Loucy (cell line): Measurements from ENCODE around the gene KCNMA1.

Source experiments
- H2AFZ ChIP-seq: fragments of 200-600 bp; sonication (generic); 2 replicates; pipeline ENCODE4 v1.6.0; 2016; ENCODE audit warnings: antibody characterized with exemption, mild to moderate bottlenecking, low read length, moderate library complexity
- H3F3A ChIP-seq: fragments of 200-600 bp; 2 replicates; pipeline ENCODE4 v1.6.0; 2016; ENCODE audit warnings: antibody characterized with exemption, low read depth, mild to moderate bottlenecking
- H3K27me3 ChIP-seq: fragments of 200-600 bp; sonication (generic); 2 replicates; pipeline ENCODE4 v1.6.1; 2014; ENCODE audit warnings: low read length, mild to moderate bottlenecking; ENCODE audit not compliant: insufficient read depth, poor library complexity, severe bottlenecking
- H3K36me3 ChIP-seq: fragments of 200-600 bp; sonication (generic); 2 replicates; pipeline ENCODE4 v1.6.1; 2016; ENCODE audit warnings: low read length; ENCODE audit not compliant: insufficient read depth
- H3K4me1 ChIP-seq: fragments of 200-600 bp; sonication (generic); 2 replicates; pipeline ENCODE4 v1.5.1; 2014; ENCODE audit warnings: low read length, mild to moderate bottlenecking; ENCODE audit not compliant: insufficient read depth, poor library complexity, severe bottlenecking
- H3K4me2 ChIP-seq: fragments of 200-600 bp; sonication (generic); 2 replicates; pipeline ENCODE4 v1.6.0; 2014; ENCODE audit warnings: antibody characterized with exemption, low read length, low read depth, mild to moderate bottlenecking; ENCODE audit not compliant: poor library complexity, severe bottlenecking
- H3K4me3 ChIP-seq: fragments of 200-600 bp; sonication (generic); 2 replicates; pipeline ENCODE4 v1.5.1; 2014; ENCODE audit warnings: low read length, mild to moderate bottlenecking, mixed read lengths; ENCODE audit not compliant: poor library complexity, severe bottlenecking
- H3K79me2 ChIP-seq: fragments of 200-600 bp; sonication (generic); 2 replicates; pipeline ENCODE4 v1.6.1; 2014; ENCODE audit warnings: low read length; ENCODE audit not compliant: insufficient read depth
- H3K9ac ChIP-seq: fragments of 200-600 bp; sonication (generic); 2 replicates; pipeline ENCODE4 v1.6.0; 2014; ENCODE audit warnings: mild to moderate bottlenecking, low read depth, low read length, moderate library complexity; ENCODE audit not compliant: poor library complexity, severe bottlenecking
- H3K9me2 ChIP-seq: fragments of 200-600 bp; sonication (generic); replicated peaks from 2 replicates; pipeline ENCODE4 v1.6.1; 2016; ENCODE audit warnings: low read depth, low read length, mixed read lengths
- H3K9me3 ChIP-seq: fragments of 200-600 bp; sonication (generic); 2 replicates; pipeline ENCODE4 v1.6.1; 2014; ENCODE audit warnings: mild to moderate bottlenecking, antibody characterized with exemption, low read length, low read depth; ENCODE audit not compliant: insufficient read depth
- H4K20me1 ChIP-seq: fragments of 200-600 bp; sonication (generic); 2 replicates; pipeline ENCODE4 v1.6.0; 2014; ENCODE audit warnings: antibody characterized with exemption, low read length, mild to moderate bottlenecking; ENCODE audit not compliant: insufficient read depth, poor library complexity, severe bottlenecking
- CTCF ChIP-seq: fragments of 200-600 bp; sonication (generic); conservative IDR thresholded peaks from 2 replicates; pipeline ENCODE4 v1.5.1; 2014; ENCODE audit warnings: mild to moderate bottlenecking, antibody characterized with exemption, low read length
- EZH2phosphoT487 ChIP-seq: fragments of 200-600 bp; IDR thresholded peaks from 2 replicates; pipeline ENCODE4 v1.6.1; 2018; ENCODE audit warnings: antibody characterized with exemption, mild to moderate bottlenecking, moderate library complexity, borderline replicate concordance

KCNMA1 gene

GRCh38 chr10:77068969-77069368 lies 568.6 kb downstream of the KCNMA1 start:
- Histone ChIP-seq H3K9me2 (no peaks in the 10 kb centered on the region), H4K20me1 (no peaks in the 10 kb centered on the region), H3K4me1 (no peaks in the 10 kb centered on the region), H3K4me2 (no peak overlapping the region), H2AFZ (no peak overlapping the region), H3K9me3 (no peaks in the 10 kb centered on the region), H3F3A (no peaks in the 10 kb centered on the region), H3K27me3 (no peaks in the 10 kb centered on the region), H3K9ac (no peak overlapping the region), H3K4me3 (no peak overlapping the region), H3K79me2 (no peaks in the 10 kb centered on the region), H3K36me3 (no peaks in the 10 kb centered on the region; the same call in 1 of the 2 replicates)
- TF ChIP-seq EZH2phosphoT487 (no peak), CTCF (no peak)

GRCh38 chr10:77068272-77068671 lies 569.3 kb downstream of the KCNMA1 start:
- no peaks in the 10 kb centered on the region for H3F3A ChIP-seq
- H3K4me3 ChIP-seq = no peak overlapping the region
- H4K20me1 ChIP-seq = no peaks in the 10 kb centered on the region
- TF ChIP-seq EZH2phosphoT487 (no peak), CTCF (no peak)
- no peak overlapping the region for H2AFZ ChIP-seq
- H3K9me3 ChIP-seq = no peaks in the 10 kb centered on the region
- H3K4me1 ChIP-seq = no peaks in the 10 kb centered on the region
- H3K36me3 ChIP-seq = no peaks in the 10 kb centered on the region; the same call in 1 of the 2 replicates
- H3K4me2 ChIP-seq = no peak overlapping the region
- no peaks in the 10 kb centered on the region for H3K9me2 ChIP-seq
- H3K27me3 ChIP-seq = no peaks in the 10 kb centered on the region
- no peak overlapping the region for H3K9ac ChIP-seq
- no peaks in the 10 kb centered on the region for H3K79me2 ChIP-seq

- Histone ChIP-seq H4K20me1 (no peaks in the 10 kb centered on the region), H3K9ac (no peak overlapping the region), H3K27me3 (no peaks in the 10 kb centered on the region), H3F3A (no peaks in the 10 kb centered on the region), H3K9me2 (no peaks in the 10 kb centered on the region), H3K4me2 (no peak overlapping the region), H3K4me3 (no peak overlapping the region), H3K36me3 (no peaks in the 10 kb centered on the region), H3K9me3 (no peaks in the 10 kb centered on the region), H3K4me1 (peaks cover 6% of the 10 kb centered on the region), H2AFZ (no peak overlapping the region), H3K79me2 (no peaks in the 10 kb centered on the region)
- TF ChIP-seq CTCF (no peak), EZH2phosphoT487 (no peak)
Measured at GRCh38 chr10:77062381-77062780, 575.2 kb downstream of the KCNMA1 start.
